Pancreas (tissue), 10 donors: ENCODE results near the gene TTC33. TPM values are rescaled to one million over a fixed set of nuclear protein-coding genes. Genes with fewer than 3 reads are reported as not detected.

Source experiments
- ATAC-seq, 4 donors: fragments of 200-7000 bp; cut with Tn5 transposase; one replicate each; pipeline versions ENCODE4 v1.8.0 to v1.9.1; 2020; ENCODE audit warnings: mild to moderate bottlenecking in 4 of 4, moderate library complexity in 4 of 4
- DNase-seq, 6 donors: peaks; one replicate each; pipeline ENCODE4 v3.0.0-alpha.2; 2020
- FAIRE-seq: peaks from 2 replicates; lab custom pipeline; 2012; peaks lifted over from hg19 to GRCh38; lab: Jason Lieb, UNC
- H3K27ac ChIP-seq, 4 donors: fragments of 200-600 bp; sonication (generic); 1 replicate in 3 of 4; 2 replicates in 1 of 4; pipeline versions ENCODE4 v1.5.0 to v1.8.0; 2020
- H3K27me3 ChIP-seq, 4 donors: fragments of 200-600 bp; one replicate each; pipeline ENCODE4 v1.8.0; 2021
- H3K36me3 ChIP-seq, 3 donors: fragments of 200-600 bp; sonication (generic) in 1 of 3; one replicate each; pipeline versions ENCODE4 v1.5.0 to v1.8.0; 2020 to 2021
- H3K4me1 ChIP-seq, 3 donors: fragments of 200-600 bp; one replicate each; pipeline ENCODE4 v1.8.0; 2021
- H3K4me3 ChIP-seq, 4 donors: fragments of 200-600 bp; sonication (generic) in 2 of 4; one replicate each; pipeline versions ENCODE4 v1.5.0 to v1.8.0; 2020 to 2021
- H3K9me3 ChIP-seq, 4 donors: fragments of 200-600 bp; one replicate each; pipeline ENCODE4 v1.8.0; 2021
- WGBS, 2 donors: extraction: QIAGEN DNeasy Blood & Tissue Kit; methylation state at CpG; one replicate each; pipeline ENCODE4 v1.1.7; 2013; 5-methylcytosine and 5-hydroxymethylcytosine counted together
- intact Hi-C, 3 donors: fragments of 100-400 bp; cut with DNase I; formaldehyde crosslinking; loops; one replicate each; pipeline versions ENCODE4 v1.11.1 to v1.14.2; 2022
- polyA plus RNA-seq, 2 donors: library from polyadenylated mRNA; stranded (reverse); fragments of 200-250 nt; gene quantifications; one replicate each; pipeline ENCODE4 v1.2.3, GENCODE V29; 2013
- total RNA-seq, 6 donors: library from RNA; stranded (reverse); fragmentation: NEBNext Ultra II Directional in 4 of 6; extraction: Animal tissue kit (Norgen Biotek cat#: 25700) in 4 of 6; gene quantifications; one replicate each; pipeline versions ENCODE4 v1.2.1 to v1.2.4, GENCODE V29; 2021 to 2023
- TF ChIP-seq, protein P1 (sequence below), 4 donors: fragments of 200-600 bp; sonication (generic) in 3 of 4; IDR thresholded peaks; one replicate each; pipeline versions ENCODE4 v1.5.0 to v1.8.0; 2021; ENCODE audit warnings: antibody characterized with exemption in 4 of 4
- donor health status: healthy with polysubstance abuse.
- donor health status: DM: no; HTN: no; CAD: no; lungs with moderate emphysema.
- donor health status: DM: no; HTN: no; CAD: no.
- donor health status: control.
- donor health status: control.
- donor health status: Bipolar disorder and iron deficiency.
- donor health status: DM: yes; HTN: yes; CAD: no.
- donor health status: DM: no; HTN: no; CAD: no.
- donor health status: DM: no; HTN: no; CAD: no.
- donor health status: DM: yes; HTN: yes; CAD: no.

Gene TTC33
- total and polyA plus RNA-seq, 8 donors = 3.0 to 8.7 (median 5.5) TPM

- no peaks in the 10 kb centered on the region for H3K27me3 ChIP-seq
- H3K36me3 ChIP-seq = no peaks in the 10 kb centered on the region
- H3K27ac ChIP-seq = no peak overlapping the region
- DNase-seq = no peak
- no peak overlapping the region for H3K4me3 ChIP-seq
- 69 to 78% methylated on average over 1 of the region's 1 CpG for WGBS, 2 donors
- H3K9me3 ChIP-seq = no peaks in the 10 kb centered on the region
- intact Hi-C loops = no loop called here
- TF ChIP-seq, protein P1, sequence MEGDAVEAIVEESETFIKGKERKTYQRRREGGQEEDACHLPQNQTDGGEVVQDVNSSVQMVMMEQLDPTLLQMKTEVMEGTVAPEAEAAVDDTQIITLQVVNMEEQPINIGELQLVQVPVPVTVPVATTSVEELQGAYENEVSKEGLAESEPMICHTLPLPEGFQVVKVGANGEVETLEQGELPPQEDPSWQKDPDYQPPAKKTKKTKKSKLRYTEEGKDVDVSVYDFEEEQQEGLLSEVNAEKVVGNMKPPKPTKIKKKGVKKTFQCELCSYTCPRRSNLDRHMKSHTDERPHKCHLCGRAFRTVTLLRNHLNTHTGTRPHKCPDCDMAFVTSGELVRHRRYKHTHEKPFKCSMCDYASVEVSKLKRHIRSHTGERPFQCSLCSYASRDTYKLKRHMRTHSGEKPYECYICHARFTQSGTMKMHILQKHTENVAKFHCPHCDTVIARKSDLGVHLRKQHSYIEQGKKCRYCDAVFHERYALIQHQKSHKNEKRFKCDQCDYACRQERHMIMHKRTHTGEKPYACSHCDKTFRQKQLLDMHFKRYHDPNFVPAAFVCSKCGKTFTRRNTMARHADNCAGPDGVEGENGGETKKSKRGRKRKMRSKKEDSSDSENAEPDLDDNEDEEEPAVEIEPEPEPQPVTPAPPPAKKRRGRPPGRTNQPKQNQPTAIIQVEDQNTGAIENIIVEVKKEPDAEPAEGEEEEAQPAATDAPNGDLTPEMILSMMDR (IDR thresholded peaks at IDR 0.05) = no peak
- no peak for FAIRE-seq
- ATAC-seq = no peak
- no peaks in the 10 kb centered on the region for H3K4me1 ChIP-seq
Observed at GRCh38 chr5:40587376-40587775, 168.4 kb downstream of the TTC33 start.

- H3K27ac ChIP-seq = no peak overlapping the region
- no peaks in the 10 kb centered on the region for H3K36me3 ChIP-seq
- DNase-seq = no peak
- no peak overlapping the region for H3K4me3 ChIP-seq
- ATAC-seq = no peak
- TF ChIP-seq, protein P1 (IDR thresholded peaks at IDR 0.05) = no peak
- no peaks in the 10 kb centered on the region for H3K4me1 ChIP-seq
- no peaks in the 10 kb centered on the region for H3K27me3 ChIP-seq
- H3K9me3 ChIP-seq = no peaks in the 10 kb centered on the region
- intact Hi-C loops = no loop called here
- FAIRE-seq = no peak
- 84 to 86% methylated on average over 5 of the region's 5 CpGs for WGBS, 2 donors
Observed at GRCh38 chr5:40585537-40586267, 170.1 kb downstream of the TTC33 start.

GRCh38 chr5:40584054-40584453 lies 171.7 kb downstream of the TTC33 start:
- DNase-seq = no peak
- intact Hi-C loops = no loop called here
- Histone ChIP-seq H3K27me3 (no peaks in the 10 kb centered on the region), H3K4me3 (no peak overlapping the region), H3K4me1 (no peaks in the 10 kb centered on the region), H3K36me3 (no peaks in the 10 kb centered on the region), H3K27ac (no peak overlapping the region), H3K9me3 (no peaks in the 10 kb centered on the region)
- TF ChIP-seq, protein P1 (IDR thresholded peaks at IDR 0.05) = no peak
- 76 to 79% methylated on average over 2 of the region's 2 CpGs for WGBS, 2 donors
- FAIRE-seq = no peak
- ATAC-seq = no peak

GRCh38 chr5:40578501-40579451 lies 177.0 kb downstream of the TTC33 start:
- H3K9me3 ChIP-seq = no peaks in the 10 kb centered on the region
- DNase-seq (no peak), FAIRE-seq (no peak), ATAC-seq (no peak)
- intact Hi-C loops = no loop called here
- H3K27ac ChIP-seq = no peak overlapping the region
- 82 to 83% methylated on average over 9 of the region's 9 CpGs for WGBS, 2 donors
- TF ChIP-seq, protein P1 (IDR thresholded peaks at IDR 0.05) = no peak
- H3K36me3 ChIP-seq = no peaks in the 10 kb centered on the region
- H3K4me1 ChIP-seq = no peaks in the 10 kb centered on the region
- H3K27me3 ChIP-seq = no peaks in the 10 kb centered on the region
- no peak overlapping the region for H3K4me3 ChIP-seq
